Fibroblast of pulmonary artery (primary cell): ENCODE data around the gene NEMP1.

Experiments used
- DNase-seq: peaks from one replicate; pipeline ENCODE4 v3.0.0-alpha.2; 2010; ENCODE audit warnings: low read depth
- H3K4me3 ChIP-seq: replicated peaks from 2 replicates; pipeline ENCODE4 v1.5.1; 2011; ENCODE audit warnings: low read depth, mild to moderate bottlenecking, control low read depth, low read length, moderate library complexity
- TF ChIP-seq, protein P1 (sequence below): IDR thresholded peaks from 2 replicates; pipeline ENCODE4 v1.5.1; 2011; ENCODE audit warnings: mild to moderate bottlenecking, control low read depth, low read length, inconsistent platforms; ENCODE audit errors: missing control alignments

NEMP1 gene, protein sequence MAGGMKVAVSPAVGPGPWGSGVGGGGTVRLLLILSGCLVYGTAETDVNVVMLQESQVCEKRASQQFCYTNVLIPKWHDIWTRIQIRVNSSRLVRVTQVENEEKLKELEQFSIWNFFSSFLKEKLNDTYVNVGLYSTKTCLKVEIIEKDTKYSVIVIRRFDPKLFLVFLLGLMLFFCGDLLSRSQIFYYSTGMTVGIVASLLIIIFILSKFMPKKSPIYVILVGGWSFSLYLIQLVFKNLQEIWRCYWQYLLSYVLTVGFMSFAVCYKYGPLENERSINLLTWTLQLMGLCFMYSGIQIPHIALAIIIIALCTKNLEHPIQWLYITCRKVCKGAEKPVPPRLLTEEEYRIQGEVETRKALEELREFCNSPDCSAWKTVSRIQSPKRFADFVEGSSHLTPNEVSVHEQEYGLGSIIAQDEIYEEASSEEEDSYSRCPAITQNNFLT

DNA sequence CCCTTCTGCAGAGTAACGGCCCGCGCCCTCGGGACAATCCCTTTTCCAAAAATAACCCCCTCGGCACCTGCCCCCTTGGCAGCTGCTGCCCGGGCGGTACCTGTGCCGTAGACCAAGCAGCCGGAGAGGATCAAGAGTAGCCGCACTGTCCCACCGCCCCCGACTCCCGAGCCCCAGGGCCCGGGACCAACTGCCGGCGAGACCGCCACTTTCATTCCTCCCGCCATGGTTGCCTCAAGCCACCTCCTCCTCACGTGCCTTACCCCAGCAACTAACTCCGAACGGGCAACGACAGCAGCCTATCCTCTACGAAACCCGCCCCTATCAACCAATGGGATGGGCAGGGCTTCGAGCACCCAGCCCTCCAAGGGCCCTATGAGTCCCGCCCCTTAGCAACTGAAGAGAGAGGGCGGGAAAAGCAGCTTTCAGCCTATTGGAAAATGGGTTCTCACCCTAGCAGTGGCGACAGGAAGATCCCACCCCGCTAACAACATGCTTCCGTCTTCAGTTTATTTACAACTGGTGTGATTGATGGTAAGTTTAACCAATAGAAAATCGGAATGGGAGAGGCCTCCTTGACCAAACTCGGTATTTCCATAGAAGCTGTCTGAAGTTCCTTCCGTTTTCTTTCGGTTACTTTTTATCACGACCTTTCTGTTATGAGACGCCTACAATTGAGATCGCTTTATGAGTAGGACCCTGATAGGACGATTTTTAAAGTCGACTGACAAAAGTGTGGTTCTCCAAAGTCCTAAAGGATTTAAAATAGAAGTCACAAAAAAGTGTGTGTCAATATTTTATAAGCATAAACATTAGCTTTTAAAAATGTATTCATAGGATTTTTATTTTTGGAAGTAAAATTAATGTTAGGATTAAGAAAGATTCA, at the start of gene NEMP1:
Gene NEMP1 (minus strand): TSS at position 273 of the 886 bp plus-strand sequence. CDS start 46 bp downstream, at position 227.
- TF ChIP-seq, protein P1, sequence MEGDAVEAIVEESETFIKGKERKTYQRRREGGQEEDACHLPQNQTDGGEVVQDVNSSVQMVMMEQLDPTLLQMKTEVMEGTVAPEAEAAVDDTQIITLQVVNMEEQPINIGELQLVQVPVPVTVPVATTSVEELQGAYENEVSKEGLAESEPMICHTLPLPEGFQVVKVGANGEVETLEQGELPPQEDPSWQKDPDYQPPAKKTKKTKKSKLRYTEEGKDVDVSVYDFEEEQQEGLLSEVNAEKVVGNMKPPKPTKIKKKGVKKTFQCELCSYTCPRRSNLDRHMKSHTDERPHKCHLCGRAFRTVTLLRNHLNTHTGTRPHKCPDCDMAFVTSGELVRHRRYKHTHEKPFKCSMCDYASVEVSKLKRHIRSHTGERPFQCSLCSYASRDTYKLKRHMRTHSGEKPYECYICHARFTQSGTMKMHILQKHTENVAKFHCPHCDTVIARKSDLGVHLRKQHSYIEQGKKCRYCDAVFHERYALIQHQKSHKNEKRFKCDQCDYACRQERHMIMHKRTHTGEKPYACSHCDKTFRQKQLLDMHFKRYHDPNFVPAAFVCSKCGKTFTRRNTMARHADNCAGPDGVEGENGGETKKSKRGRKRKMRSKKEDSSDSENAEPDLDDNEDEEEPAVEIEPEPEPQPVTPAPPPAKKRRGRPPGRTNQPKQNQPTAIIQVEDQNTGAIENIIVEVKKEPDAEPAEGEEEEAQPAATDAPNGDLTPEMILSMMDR = no peak
- peak; percentile 100 for DNase-seq
- H3K4me3 ChIP-seq = peak within 1 kb of the TSS; percentile 80

DNA sequence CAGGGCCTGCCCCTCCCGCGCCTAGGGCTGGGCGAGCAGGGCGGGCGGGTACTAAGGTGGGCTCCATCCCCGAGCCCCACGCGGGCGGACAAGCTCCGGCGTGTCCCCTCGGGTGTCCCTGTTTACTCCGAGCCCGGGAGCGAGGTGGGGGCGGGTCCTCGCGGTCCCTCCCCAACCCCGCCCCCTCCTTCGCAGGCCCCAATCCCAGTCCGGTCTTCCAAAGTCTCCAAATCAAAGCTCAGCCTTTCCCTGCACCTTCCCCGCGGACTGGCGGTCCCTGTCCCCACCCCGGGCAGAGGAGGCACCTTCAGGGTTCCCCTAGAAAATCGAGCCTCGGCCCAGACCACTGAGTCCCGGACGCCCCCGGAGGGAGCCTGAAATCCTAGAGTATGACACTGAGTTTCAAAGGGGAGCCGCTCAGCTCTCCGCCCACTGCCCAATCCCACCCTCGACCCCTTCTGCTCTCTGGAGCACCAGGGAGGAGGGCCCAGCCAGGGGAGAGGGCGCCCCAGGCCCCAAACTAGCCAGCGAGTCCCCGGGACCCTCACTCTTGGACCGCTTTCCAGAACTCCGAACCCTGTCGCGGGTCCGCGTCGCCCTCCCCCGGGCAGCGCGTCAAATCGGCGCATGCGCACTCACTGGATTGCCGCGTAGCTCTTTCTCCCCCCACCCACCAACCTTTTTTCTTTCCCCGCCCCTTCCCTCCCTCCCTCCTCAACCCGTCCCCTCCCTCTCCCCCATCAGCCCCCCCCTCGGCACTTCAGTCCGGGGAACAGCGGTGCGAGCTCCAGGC, 49.3 kb upstream of the NEMP1 start, which contains the start of gene LRP1:
Gene LRP1 (plus strand): TSS at position 758 of the 793 bp plus-strand sequence. CDS start 482 bp downstream, outside the sequence.
- DNase-seq = peak; percentile 85
- TF ChIP-seq, protein P1 = no peak
- H3K4me3 ChIP-seq = peak within 1 kb of the TSS; percentile 89

DNA sequence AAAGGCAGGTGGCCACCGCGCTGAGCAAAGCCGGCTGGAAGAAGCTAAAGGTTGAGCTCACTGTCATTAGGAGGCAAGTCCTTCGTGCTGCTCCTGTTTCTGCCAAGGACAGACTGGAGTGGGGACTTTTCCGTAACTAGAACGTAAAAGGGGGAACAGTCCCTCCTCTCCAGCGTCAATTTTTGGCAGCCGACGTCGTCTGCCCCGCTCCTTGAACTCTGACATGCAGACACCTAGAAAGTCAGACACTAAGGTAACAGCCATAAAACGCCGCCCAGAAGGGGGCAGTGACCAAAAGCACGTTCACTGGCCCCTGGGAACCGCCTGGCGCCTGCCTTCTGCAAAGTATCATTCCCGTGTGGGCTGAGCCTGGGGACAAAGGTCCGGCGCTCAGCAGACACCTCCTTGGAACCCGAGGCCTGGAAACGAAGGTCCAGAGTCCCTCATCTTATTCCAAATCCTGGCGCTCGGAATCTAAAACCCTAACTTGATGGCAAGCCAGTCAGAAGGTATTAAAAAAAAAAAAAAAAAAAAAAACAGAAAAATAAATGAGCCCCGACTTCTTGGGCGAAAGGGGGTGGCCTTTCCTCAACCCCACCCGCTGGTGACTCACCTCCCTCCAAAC, 48.6 kb upstream of the NEMP1 start:
- TF ChIP-seq, protein P1 = peak; percentile 18
- peak overlapping the region; percentile 89 for H3K4me3 ChIP-seq
- DNase-seq = no peak

DNA sequence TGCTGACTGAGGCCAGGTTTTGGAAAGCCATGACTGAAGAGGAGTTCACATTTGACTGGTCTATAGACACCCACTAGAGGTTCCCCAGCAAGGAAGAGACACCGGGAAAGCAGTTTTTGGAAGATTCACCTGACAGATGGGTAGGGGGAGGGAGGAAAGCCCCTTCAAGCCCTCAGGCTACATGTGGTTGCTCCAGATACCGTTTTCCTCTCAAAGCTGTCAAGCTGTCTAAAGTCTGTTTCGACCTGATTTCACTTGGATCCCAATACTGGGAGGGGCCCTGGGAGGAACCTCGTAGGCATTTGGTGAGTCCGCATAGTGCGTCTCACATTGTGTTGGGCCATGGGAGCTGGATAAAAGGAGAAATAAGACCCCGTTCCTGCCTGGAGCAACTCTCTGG, 48.0 kb upstream of the NEMP1 start:
- no peak overlapping the region for H3K4me3 ChIP-seq
- TF ChIP-seq, protein P1 = no peak
- no peak for DNase-seq

DNA sequence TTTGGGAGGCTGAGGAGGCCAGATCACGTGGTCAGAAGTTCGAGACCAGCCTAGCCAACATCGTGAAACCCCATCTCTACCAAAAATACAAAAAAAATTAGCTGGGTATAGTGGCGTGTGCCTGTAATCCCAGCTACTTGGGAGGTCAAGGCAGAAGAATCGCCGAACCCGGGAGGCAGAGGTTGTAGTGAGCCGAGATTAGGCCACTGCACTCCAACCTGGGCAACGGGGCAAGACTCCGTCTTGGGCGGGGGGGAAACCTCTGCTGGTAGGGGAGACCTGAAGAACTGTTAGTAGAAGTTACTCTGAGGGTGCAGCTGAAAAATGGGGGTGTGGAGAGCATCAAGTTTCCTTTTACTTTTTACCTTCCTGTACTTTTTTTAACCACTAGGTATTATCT, 47.5 kb upstream of the NEMP1 start:
- TF ChIP-seq, protein P1 = no peak
- DNase-seq = no peak
- H3K4me3 ChIP-seq = no peak overlapping the region
